Coronary artery (tissue), 2 donors: ENCODE measurements around the gene SLC25A12.

Experiments
- DNase-seq: peaks from one replicate; pipeline ENCODE4 v3.0.0-alpha.2; 2017; ENCODE audit warnings: low spot score
- H3K27ac ChIP-seq, 2 donors: fragments of 200-600 bp; sonication (generic); one replicate each; pipeline ENCODE4 v1.5.1; 2016 to 2019
- H3K4me3 ChIP-seq: fragments of 200-600 bp; sonication (generic); 2 replicates; pipeline ENCODE4 v1.5.1; 2016; ENCODE audit warnings: mild to moderate bottlenecking, moderate library complexity
- TF ChIP-seq, protein P1 (sequence below): fragments of 200-600 bp; sonication (generic); IDR thresholded peaks from one replicate; pipeline ENCODE4 v1.5.1; 2019; ENCODE audit warnings: antibody characterized with exemption

The SLC25A12 gene

DNA sequence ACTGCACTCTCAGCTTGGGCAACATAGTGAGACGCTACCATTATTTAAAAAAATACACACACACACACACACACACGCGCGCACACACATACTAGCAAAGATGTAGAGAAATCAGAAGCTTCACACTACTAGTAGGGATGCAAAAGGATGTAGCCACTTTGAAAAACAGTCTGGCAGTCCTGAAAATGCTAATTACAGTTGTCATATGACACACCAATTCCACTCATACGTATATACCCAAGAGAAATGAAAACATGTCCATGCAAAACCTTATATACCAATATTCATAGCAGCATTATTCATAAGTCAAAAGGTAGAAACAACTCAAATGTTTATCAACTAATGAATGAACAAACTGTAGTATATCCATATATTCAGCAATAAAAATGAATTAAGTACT lies 90.3 kb downstream of the SLC25A12 start:
- TF ChIP-seq, protein P1, sequence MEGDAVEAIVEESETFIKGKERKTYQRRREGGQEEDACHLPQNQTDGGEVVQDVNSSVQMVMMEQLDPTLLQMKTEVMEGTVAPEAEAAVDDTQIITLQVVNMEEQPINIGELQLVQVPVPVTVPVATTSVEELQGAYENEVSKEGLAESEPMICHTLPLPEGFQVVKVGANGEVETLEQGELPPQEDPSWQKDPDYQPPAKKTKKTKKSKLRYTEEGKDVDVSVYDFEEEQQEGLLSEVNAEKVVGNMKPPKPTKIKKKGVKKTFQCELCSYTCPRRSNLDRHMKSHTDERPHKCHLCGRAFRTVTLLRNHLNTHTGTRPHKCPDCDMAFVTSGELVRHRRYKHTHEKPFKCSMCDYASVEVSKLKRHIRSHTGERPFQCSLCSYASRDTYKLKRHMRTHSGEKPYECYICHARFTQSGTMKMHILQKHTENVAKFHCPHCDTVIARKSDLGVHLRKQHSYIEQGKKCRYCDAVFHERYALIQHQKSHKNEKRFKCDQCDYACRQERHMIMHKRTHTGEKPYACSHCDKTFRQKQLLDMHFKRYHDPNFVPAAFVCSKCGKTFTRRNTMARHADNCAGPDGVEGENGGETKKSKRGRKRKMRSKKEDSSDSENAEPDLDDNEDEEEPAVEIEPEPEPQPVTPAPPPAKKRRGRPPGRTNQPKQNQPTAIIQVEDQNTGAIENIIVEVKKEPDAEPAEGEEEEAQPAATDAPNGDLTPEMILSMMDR = no peak
- Histone ChIP-seq H3K4me3 (no peak overlapping the region), H3K27ac (no peak overlapping the region)
- DNase-seq = no peak

DNA sequence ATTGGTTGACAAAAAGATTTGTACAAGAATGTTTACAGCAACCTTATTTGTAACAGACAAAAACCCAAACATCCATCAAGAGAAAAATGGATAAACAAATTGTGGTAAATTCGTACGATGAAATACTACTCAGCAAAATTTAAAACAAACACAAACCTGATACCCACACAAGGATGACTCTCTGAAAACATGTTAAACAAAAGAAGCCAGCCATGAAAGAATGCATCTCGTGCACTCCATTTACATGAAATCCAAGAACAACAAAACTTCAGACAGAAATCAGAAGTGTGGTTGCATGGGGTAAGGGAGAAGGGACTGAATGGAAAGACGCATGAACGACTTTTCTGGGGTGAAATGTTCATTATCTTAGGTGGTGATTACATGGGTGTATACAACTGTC lies 93.4 kb downstream of the SLC25A12 start:
- TF ChIP-seq, protein P1 = no peak
- no peak overlapping the region for H3K27ac ChIP-seq
- no peak for DNase-seq
- H3K4me3 ChIP-seq = no peak overlapping the region

DNA sequence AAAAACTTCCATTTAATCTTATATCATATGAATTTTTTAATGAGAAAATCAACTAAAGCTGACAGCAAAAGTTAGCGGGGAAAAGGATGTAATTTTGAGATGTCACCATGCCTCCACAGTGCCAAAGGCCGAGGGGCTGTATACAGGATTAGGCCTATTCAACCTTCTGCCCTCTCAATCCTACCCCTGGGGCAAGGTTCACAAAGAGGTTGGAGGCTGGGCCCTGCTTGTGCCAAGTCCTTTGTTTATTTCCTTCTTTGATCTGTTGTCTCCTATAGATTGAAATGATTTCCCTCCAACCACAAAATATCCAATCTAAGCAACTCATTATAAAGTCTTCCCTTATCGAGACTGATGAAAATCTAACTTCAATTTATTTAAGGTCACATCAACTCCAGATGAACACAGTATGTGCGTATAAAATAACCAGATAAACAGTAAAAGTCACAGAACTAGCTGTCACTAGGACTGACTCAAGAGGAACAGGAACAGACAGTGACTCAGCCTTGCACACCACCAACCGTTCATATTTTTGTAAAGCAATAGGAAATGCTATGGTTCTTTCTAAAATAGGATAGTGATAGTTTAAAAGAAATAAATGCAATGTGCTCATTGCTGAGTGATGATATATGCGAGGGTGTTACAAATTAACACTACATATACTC lies 95.8 kb downstream of the SLC25A12 start:
- no peak overlapping the region for H3K27ac ChIP-seq
- no peak overlapping the region for H3K4me3 ChIP-seq
- DNase-seq = no peak
- TF ChIP-seq, protein P1 = no peak

DNA sequence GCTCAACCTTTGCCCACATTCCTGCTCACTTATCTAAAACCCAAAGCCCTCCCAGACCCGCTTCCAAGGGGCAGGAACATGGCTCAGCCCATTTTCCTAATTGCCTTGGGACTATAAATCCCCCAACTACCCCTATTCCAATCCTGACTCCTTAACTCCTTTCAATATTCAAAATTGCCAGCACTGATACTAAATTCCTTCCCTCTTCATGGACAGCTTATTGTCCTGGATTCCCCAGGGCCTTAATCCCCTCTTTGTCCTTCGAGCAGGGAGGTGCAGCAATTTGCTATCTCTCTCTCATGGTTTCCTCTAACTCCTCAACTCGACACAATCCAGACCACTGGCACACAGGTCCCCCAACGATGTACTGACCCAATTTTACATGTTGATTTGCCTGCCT lies 99.1 kb downstream of the SLC25A12 start:
- no peak for DNase-seq
- Histone ChIP-seq H3K27ac (no peak overlapping the region), H3K4me3 (no peak overlapping the region)
- TF ChIP-seq, protein P1 = no peak

DNA sequence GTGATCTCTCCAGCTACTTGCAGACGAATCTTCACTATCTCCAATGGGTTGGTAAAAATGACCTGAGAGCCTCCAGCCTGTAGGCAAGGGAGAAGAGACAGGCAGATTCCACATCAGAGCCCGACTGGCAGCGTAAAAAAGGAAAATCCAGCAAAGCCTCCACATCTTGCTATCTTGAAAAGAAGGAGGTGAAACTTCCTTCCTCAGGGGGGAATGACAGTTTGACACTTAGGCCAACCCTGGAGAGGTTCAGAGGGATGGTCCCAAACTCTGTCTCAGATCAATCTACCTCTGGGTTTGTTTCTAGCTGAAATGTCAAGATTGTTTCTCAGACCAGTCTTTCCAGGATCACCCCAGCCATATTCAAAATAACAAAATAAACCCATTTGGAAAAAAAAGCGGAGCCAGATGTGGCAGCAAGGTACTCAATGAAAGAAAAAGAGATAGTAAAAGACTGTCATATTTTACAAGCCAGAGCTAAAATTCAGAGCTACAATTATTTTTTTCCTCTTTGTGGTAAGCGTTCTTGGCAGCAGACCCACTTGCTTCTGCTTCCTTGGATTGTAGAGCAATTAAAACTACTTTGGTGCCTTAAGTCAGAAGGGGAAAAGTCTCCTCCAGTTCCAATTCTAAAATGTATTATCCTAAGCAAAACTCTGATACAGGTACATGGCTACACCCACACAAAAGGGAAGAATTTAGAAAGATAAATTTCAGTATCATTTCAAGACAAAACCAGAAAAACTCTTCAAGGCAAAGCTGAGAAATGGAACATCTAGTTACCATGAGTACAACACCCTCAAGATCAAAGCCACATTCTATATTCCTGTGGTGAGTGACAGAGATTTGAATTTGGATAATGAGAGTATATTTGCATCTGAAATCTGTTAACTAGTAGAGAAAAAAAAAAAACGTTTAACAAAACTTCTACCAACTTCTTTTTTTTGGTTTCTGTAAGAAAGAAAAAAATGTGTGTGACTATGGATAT lies 100.1 kb downstream of the SLC25A12 start:
- H3K4me3 ChIP-seq = no peak overlapping the region
- H3K27ac ChIP-seq = no peak overlapping the region
- DNase-seq = no peak
- TF ChIP-seq, protein P1 = no peak

DNA sequence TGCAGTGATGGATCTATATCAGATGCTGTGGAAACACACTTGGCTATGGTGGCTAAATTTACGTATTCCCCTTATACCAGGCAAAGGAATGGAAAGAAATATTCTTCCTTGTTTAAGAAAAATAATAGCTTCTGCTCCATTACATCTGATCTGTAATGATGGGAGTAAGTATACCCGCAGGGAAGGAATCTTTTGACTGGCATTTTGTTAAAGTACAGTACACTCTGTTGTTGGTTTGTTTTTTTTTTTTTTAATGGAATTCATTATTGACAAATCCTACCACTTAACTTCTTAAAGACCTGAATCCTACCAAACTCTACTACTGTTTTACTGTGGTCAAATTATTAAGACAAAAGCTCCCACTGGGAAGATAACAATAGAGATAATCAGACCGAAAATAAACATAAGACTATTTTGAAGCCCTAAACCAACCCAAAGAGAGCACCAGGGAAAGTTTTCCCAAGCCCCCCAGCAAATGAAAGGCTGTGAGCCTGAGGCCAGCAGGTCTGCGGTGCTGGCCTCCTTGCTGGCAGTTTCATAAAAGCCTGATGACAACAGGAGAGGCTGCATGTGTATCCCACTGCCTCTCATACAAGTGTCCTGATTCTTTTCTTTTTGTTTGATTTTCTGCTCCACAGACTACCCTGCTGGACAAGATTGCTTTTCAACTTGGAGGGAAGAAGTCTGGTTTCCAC lies 101.0 kb downstream of the SLC25A12 start:
- TF ChIP-seq, protein P1 = no peak
- no peak overlapping the region for H3K4me3 ChIP-seq
- no peak overlapping the region for H3K27ac ChIP-seq
- no peak for DNase-seq
